Tibial nerve (tissue), 4 donors: ENCODE results near the gene KLRF1.

Source experiments
- EP300 ChIP-seq, 2 donors: sonication (generic); formaldehyde crosslinking; IDR thresholded peaks; one replicate each; pipeline ENCODE4 v1.6.1; 2017; ENCODE audit warnings: antibody characterized with exemption in 2 of 2, mild to moderate bottlenecking in 1 of 2
- POLR2A ChIP-seq, 2 donors: fragments of 450-650 bp; IDR thresholded peaks; one replicate each; pipeline ENCODE4 v1.6.1; 2017; ENCODE audit warnings: antibody characterized with exemption in 2 of 2, mild to moderate bottlenecking in 2 of 2, moderate library complexity in 2 of 2
- TF ChIP-seq, protein P1 (sequence below), 5 experiments: fragments of 200-600 bp in 3 of 5; fragments of 450-650 bp in 2 of 5; sonication (generic) in 3 of 5; IDR thresholded peaks; one replicate each; pipeline ENCODE4 v1.5.1; 2016 to 2019; ENCODE audit warnings: antibody characterized with exemption in 5 of 5, mild to moderate bottlenecking in 3 of 5, moderate library complexity in 2 of 5

DNA sequence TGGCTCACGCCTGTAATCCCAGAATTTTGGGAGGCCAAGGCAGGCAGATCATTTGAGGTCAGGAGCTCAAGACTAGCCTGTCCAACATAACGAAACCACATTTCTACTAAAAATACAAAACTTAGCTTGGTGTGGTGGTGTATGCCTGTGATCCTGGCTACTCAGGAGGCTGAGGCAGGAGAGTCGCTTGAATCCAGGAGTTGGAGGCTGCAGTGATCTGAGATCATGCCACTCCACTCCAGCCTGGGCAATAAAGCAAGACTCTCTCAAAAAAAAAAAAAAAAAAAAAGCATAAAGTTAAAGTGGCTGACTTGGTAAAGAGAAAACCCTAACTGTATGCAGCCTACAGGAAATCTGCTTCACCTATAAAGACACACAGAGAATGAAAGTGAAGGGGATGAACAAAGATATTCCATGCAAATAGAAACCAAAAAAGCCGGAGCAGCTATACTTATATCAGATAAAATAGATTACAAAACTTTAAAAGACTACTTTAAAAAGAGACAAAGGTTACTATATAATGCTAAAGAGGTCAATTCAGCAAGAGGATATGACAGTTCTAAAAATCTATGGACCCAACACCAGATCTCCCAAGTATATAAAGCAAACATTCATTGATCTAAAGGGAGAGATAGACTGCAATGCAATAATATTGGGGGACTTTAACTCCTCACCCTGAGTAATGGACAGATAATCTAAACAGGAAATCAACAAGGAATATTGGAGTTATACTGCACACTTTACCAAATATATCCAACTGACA is 37.8 kb downstream of the KLRF1 start:
- TF ChIP-seq, protein P1, sequence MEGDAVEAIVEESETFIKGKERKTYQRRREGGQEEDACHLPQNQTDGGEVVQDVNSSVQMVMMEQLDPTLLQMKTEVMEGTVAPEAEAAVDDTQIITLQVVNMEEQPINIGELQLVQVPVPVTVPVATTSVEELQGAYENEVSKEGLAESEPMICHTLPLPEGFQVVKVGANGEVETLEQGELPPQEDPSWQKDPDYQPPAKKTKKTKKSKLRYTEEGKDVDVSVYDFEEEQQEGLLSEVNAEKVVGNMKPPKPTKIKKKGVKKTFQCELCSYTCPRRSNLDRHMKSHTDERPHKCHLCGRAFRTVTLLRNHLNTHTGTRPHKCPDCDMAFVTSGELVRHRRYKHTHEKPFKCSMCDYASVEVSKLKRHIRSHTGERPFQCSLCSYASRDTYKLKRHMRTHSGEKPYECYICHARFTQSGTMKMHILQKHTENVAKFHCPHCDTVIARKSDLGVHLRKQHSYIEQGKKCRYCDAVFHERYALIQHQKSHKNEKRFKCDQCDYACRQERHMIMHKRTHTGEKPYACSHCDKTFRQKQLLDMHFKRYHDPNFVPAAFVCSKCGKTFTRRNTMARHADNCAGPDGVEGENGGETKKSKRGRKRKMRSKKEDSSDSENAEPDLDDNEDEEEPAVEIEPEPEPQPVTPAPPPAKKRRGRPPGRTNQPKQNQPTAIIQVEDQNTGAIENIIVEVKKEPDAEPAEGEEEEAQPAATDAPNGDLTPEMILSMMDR (IDR thresholded peaks at IDR 0.05) = no peak
- no peak for TF ChIP-seq POLR2A (IDR thresholded peaks at IDR 0.05)
- no peak for TF ChIP-seq EP300 (IDR thresholded peaks at IDR 0.05)
